SK-N-SH treated with all-trans-retinoic acid at 6 μM for 48 hours (cell line): ENCODE measurements around the gene METTL8.

Source experiments
- ATAC-seq: fragments of 200-7000 bp; cut with Tn5 transposase; 3 replicates; pipeline ENCODE4 v1.9.1; 2020; ENCODE audit warnings: mild to moderate bottlenecking, moderate library complexity
- BACH2 ChIP-seq: fragments of 250-450 bp; sonication (Bioruptor Pico); IDR thresholded peaks from 2 replicates; pipeline ENCODE4 v1.9.0; 2021; ENCODE audit warnings: mild to moderate bottlenecking, borderline replicate concordance
- CSRNP3 ChIP-seq: fragments of 250-450 bp; sonication (Bioruptor Pico); IDR thresholded peaks from 2 replicates; pipeline ENCODE4 v1.5.1; 2021; ENCODE audit warnings: mild to moderate bottlenecking, moderate library complexity
- ESRRG ChIP-seq: fragments of 250-450 bp; sonication (Bioruptor Pico); IDR thresholded peaks from 2 replicates; pipeline ENCODE4 v1.6.1; 2021; ENCODE audit warnings: mild to moderate bottlenecking
- GLIS3 ChIP-seq: fragments of 250-450 bp; sonication (Bioruptor Pico); IDR thresholded peaks from 2 replicates; pipeline ENCODE4 v1.5.0; 2020; ENCODE audit warnings: mild to moderate bottlenecking, moderate library complexity
- ISL1 ChIP-seq: fragments of 250-450 bp; sonication (Bioruptor Pico); IDR thresholded peaks from 2 replicates; pipeline ENCODE4 v2.1.2; 2022; ENCODE audit warnings: mild to moderate bottlenecking, moderate library complexity
- OSR1 ChIP-seq: fragments of 250-450 bp; sonication (Bioruptor Pico); IDR thresholded peaks from 2 replicates; pipeline ENCODE4 v1.8.0; 2022; ENCODE audit warnings: moderate library complexity, mild to moderate bottlenecking, inconsistent platforms
- POU6F1 ChIP-seq: fragments of 250-450 bp; sonication (Bioruptor Pico); IDR thresholded peaks from 2 replicates; pipeline ENCODE4 v1.8.0; 2021; ENCODE audit warnings: low read depth, mild to moderate bottlenecking, moderate library complexity, borderline replicate concordance
- PPARA ChIP-seq: fragments of 250-450 bp; sonication (Bioruptor Pico); IDR thresholded peaks from 2 replicates; pipeline ENCODE4 v1.5.0; 2020; ENCODE audit warnings: mild to moderate bottlenecking, borderline replicate concordance
- RARB ChIP-seq: fragments of 250-450 bp; sonication (Bioruptor Pico); IDR thresholded peaks from 2 replicates; pipeline ENCODE4 v1.8.0; 2021; ENCODE audit warnings: mild to moderate bottlenecking, moderate library complexity
- SNAI2 ChIP-seq: fragments of 250-450 bp; sonication (Bioruptor Pico); IDR thresholded peaks from 2 replicates; pipeline ENCODE4 v1.5.0; 2020; ENCODE audit warnings: mild to moderate bottlenecking, moderate library complexity
- TCF4 ChIP-seq: fragments of 250-450 bp; sonication (Bioruptor Pico); IDR thresholded peaks from 2 replicates; pipeline ENCODE4 v1.8.0; 2021; ENCODE audit warnings: mild to moderate bottlenecking, moderate library complexity, borderline replicate concordance
- TOX ChIP-seq: fragments of 250-450 bp; sonication (Bioruptor Pico); IDR thresholded peaks from 2 replicates; pipeline ENCODE4 v1.8.0; 2021; ENCODE audit warnings: mild to moderate bottlenecking, moderate library complexity, borderline replicate concordance
- TSHZ2 ChIP-seq: fragments of 250-450 bp; sonication (Bioruptor Pico); IDR thresholded peaks from 2 replicates; pipeline ENCODE4 v1.5.0; 2020; ENCODE audit warnings: mild to moderate bottlenecking, moderate library complexity
- ZC3H10 ChIP-seq: fragments of 250-450 bp; sonication (Bioruptor Pico); IDR thresholded peaks from 2 replicates; pipeline ENCODE4 v1.5.1; 2021; ENCODE audit warnings: mild to moderate bottlenecking, moderate library complexity
- ZFP3 ChIP-seq: fragments of 250-450 bp; sonication (Bioruptor Pico); IDR thresholded peaks from 2 replicates; pipeline ENCODE4 v1.5.0; 2020; ENCODE audit warnings: mild to moderate bottlenecking, moderate library complexity
- ZNF565 ChIP-seq: fragments of 450-650 bp; formaldehyde crosslinking; conservative IDR thresholded peaks from 2 replicates; pipeline ENCODE4 v1.5.0; 2020; ENCODE audit warnings: low read depth, mild to moderate bottlenecking, moderate library complexity
- ZNF70 ChIP-seq: fragments of 450-650 bp; formaldehyde crosslinking; IDR thresholded peaks from 2 replicates; pipeline ENCODE4 v1.5.0; 2020; ENCODE audit warnings: mild to moderate bottlenecking, moderate library complexity
- TF ChIP-seq, protein P1 (sequence below): fragments of 250-450 bp; sonication (Bioruptor Pico); IDR thresholded peaks from 2 replicates; pipeline ENCODE4 v1.8.0; 2020; ENCODE audit warnings: mild to moderate bottlenecking, moderate library complexity, borderline replicate concordance
- TF ChIP-seq, protein P2 (sequence below): fragments of 250-450 bp; sonication (Bioruptor Pico); IDR thresholded peaks from 2 replicates; pipeline ENCODE4 v1.5.1; 2020; ENCODE audit warnings: low read depth, mild to moderate bottlenecking, moderate library complexity

METTL8 gene

DNA sequence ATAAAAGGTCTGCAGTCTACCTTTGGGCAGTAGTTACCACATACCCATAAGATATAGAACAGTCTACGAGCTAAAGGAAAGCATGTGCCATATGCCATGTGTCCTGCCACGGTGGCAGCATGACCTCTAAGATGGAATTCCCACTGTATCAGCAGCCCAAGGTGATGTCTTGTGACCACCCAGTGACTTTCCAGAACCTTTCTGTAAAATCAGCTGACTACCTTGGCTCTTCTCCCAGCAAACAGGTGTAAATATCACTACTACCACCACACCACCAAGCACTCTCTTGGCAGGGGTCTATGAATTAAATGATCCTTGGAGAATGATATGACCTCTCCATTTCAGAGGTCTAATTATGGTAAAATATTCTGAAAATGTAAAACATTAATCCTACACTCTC lies 99.6 kb downstream of the METTL8 start:
- TF ChIP-seq OSR1 (CRISPR knock-in tag) (no peak), ISL1 (CRISPR knock-in tag) (no peak), POU6F1 (CRISPR knock-in tag) (no peak), TOX (no peak), BACH2 (CRISPR knock-in tag) (no peak), ZNF565 (CRISPR knock-in tag) (no peak), ESRRG (CRISPR knock-in tag) (no peak), ZFP3 (no peak), ZC3H10 (CRISPR knock-in tag) (no peak)
- TF ChIP-seq, protein P1, sequence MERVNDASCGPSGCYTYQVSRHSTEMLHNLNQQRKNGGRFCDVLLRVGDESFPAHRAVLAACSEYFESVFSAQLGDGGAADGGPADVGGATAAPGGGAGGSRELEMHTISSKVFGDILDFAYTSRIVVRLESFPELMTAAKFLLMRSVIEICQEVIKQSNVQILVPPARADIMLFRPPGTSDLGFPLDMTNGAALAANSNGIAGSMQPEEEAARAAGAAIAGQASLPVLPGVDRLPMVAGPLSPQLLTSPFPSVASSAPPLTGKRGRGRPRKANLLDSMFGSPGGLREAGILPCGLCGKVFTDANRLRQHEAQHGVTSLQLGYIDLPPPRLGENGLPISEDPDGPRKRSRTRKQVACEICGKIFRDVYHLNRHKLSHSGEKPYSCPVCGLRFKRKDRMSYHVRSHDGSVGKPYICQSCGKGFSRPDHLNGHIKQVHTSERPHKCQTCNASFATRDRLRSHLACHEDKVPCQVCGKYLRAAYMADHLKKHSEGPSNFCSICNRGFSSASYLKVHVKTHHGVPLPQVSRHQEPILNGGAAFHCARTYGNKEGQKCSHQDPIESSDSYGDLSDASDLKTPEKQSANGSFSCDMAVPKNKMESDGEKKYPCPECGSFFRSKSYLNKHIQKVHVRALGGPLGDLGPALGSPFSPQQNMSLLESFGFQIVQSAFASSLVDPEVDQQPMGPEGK (CRISPR knock-in tag): no peak
- ATAC-seq: no peak

DNA sequence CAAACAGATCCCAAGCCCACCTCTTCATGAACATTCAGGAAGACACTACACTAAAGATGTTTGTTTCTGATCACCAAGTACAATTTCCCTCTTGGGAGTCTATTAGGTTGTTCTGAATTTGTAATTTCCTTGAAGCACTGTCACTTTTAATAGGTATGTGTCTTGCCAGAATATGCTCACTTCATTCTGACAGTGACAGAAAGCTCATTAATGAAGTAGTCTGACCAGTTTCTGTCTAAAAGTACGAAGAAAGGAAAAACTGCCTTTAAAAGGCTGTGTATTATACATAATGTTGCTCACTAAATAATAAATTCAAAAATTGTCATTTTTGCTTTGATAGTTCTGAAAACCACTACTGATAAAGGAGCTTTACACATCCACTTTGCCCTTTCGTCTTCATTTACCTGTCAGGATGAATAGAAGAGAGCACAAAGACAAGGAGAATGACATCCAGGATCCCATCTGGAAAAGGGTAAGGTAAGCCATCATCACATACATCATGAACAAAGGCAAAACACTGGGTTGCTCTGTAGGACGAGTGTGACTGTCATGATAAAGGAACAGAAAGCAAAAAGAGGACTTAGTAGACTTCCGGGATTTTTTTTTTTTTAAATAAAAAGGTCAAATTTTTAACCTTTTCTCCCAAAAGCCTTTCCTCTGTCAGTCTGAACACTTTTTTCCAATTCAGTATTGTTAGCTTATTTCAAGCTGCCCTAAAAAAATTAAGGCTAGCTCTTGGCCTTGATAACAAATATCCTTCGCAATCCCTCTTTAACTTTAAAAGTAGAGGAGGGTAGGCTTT lies 103.4 kb downstream of the METTL8 start:
- no peak for ATAC-seq
- no peak for TF ChIP-seq TCF4 (CRISPR knock-in tag)
- no peak for TF ChIP-seq ZNF70 (CRISPR knock-in tag)
- no peak for TF ChIP-seq PPARA (CRISPR knock-in tag)
- TF ChIP-seq ZFP3: no peak
- no peak for TF ChIP-seq GLIS3 (CRISPR knock-in tag)
- TF ChIP-seq, protein P2, sequence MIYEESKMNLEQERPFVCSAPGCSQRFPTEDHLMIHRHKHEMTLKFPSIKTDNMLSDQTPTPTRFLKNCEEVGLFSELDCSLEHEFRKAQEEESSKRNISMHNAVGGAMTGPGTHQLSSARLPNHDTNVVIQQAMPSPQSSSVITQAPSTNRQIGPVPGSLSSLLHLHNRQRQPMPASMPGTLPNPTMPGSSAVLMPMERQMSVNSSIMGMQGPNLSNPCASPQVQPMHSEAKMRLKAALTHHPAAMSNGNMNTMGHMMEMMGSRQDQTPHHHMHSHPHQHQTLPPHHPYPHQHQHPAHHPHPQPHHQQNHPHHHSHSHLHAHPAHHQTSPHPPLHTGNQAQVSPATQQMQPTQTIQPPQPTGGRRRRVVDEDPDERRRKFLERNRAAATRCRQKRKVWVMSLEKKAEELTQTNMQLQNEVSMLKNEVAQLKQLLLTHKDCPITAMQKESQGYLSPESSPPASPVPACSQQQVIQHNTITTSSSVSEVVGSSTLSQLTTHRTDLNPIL (CRISPR knock-in tag): no peak
- TF ChIP-seq, protein P1 (CRISPR knock-in tag): no peak
- no peak for TF ChIP-seq SNAI2 (CRISPR knock-in tag)
- no peak for TF ChIP-seq TSHZ2
- no peak for TF ChIP-seq RARB
- no peak for TF ChIP-seq ISL1 (CRISPR knock-in tag)
- no peak for TF ChIP-seq ESRRG (CRISPR knock-in tag)

DNA sequence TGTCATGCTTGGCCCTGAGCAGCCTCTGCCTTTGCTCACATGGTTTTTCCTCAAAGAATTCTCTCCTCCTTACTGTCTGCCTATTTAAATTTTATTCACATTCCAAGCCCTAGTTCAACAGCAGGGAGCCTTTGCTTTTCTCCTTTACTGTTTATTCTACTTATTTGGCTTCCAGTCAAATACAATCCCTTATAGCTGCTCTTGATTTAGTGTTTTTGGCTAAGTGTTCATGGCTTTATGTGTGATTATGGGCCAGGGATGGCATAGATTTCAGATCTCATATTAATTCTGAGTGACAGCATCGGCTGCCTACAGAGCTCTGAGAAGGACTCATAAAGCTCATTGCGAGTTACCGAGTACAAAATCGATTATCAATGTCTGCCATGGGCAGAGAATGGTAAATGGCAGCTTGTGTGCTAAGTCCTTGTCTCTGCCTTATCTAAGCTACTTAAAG lies 106.7 kb downstream of the METTL8 start:
- peak; percentile 58 for ATAC-seq
- TF ChIP-seq, protein P2 (CRISPR knock-in tag): no peak
- TF ChIP-seq CSRNP3 (CRISPR knock-in tag): no peak
- TF ChIP-seq TOX: no peak
